ENCODE results near the gene PCCA. TPM values are rescaled to one million over a fixed set of nuclear protein-coding genes. Genes with fewer than 3 reads are reported as not detected.

Gene PCCA
- total and polyA plus RNA-seq, 4 donors, result 8.3 to 71.8 (median 22.8) TPM

- 63 to 91% methylated on average over 1 of the region's 1 CpG for WGBS, 2 donors
- Histone ChIP-seq H3K27me3 (ENCODE audit: control insufficient read depth in 3 of 3, insufficient read depth in 3 of 3, low read length in 2 of 3) (no peaks in the 10 kb centered on the region), H3K4me3 (no peak overlapping the region), H3K36me3 (ENCODE audit: control insufficient read depth in 4 of 4, insufficient read depth in 4 of 4, low read length in 4 of 4) (peaks cover 1 to 13% (median 7%) of the 10 kb centered on the region in 4 donors), H3K9ac (ENCODE audit: insufficient read depth in 1 of 2, low read length in 2 of 2) (no peak overlapping the region), H3K27ac (ENCODE audit: low read depth in 1 of 2, low read length in 1 of 2) (no peak overlapping the region), H3K4me1 (ENCODE audit: control insufficient read depth in 5 of 5, insufficient read depth in 5 of 5, low read length in 5 of 5) (no peaks in the 10 kb centered on the region), H3K9me3 (ENCODE audit: control insufficient read depth in 4 of 4, insufficient read depth in 3 of 4, low read length in 3 of 4) (peaks cover 0 to 5% (median 1%) of the 10 kb centered on the region in 4 donors)
- ATAC-seq (ENCODE audit: insufficient read depth, low FRiP score), result no peak
- TF ChIP-seq CTCF (IDR thresholded peaks at IDR 0.05; ENCODE audit: control extremely low read depth, extremely low read depth), result no peak
- no peak for DNase-seq
Observed at GRCh38 chr13:100338275-100338674, 249.4 kb downstream of the PCCA start.

GRCh38 chr13:100339411-100339940 lies 250.6 kb downstream of the PCCA start:
- peaks cover 0 to 2% (median 0%) of the 10 kb centered on the region in 4 donors for H3K9me3 ChIP-seq (ENCODE audit: control insufficient read depth in 4 of 4, insufficient read depth in 3 of 4, low read length in 3 of 4)
- no peak overlapping the region for H3K4me3 ChIP-seq
- WGBS, 2 donors, result 95 to 97% methylated on average over 8 of the region's 8 CpGs
- no peaks in the 10 kb centered on the region for H3K27me3 ChIP-seq (ENCODE audit: control insufficient read depth in 3 of 3, insufficient read depth in 3 of 3, low read length in 2 of 3)
- no peak overlapping the region for H3K9ac ChIP-seq (ENCODE audit: insufficient read depth in 1 of 2, low read length in 2 of 2)
- ATAC-seq (ENCODE audit: insufficient read depth, low FRiP score), result no peak
- no peaks in the 10 kb centered on the region for H3K4me1 ChIP-seq (ENCODE audit: control insufficient read depth in 5 of 5, insufficient read depth in 5 of 5, low read length in 5 of 5)
- peaks cover 0 to 8% (median 3%) of the 10 kb centered on the region in 4 donors for H3K36me3 ChIP-seq (ENCODE audit: control insufficient read depth in 4 of 4, insufficient read depth in 4 of 4, low read length in 4 of 4)
- DNase-seq, result no peak
- no peak for TF ChIP-seq CTCF (IDR thresholded peaks at IDR 0.05; ENCODE audit: control extremely low read depth, extremely low read depth)
- no peak overlapping the region for H3K27ac ChIP-seq (ENCODE audit: low read depth in 1 of 2, low read length in 1 of 2)

- Histone ChIP-seq H3K27ac (ENCODE audit: low read depth in 1 of 2, low read length in 1 of 2) (no peak overlapping the region), H3K27me3 (ENCODE audit: control insufficient read depth in 3 of 3, insufficient read depth in 3 of 3, low read length in 2 of 3) (no peaks in the 10 kb centered on the region), H3K9me3 (ENCODE audit: control insufficient read depth in 4 of 4, insufficient read depth in 3 of 4, low read length in 3 of 4) (peaks cover 0 to 5% (median 1%) of the 10 kb centered on the region in 4 donors), H3K4me3 (no peak overlapping the region), H3K4me1 (ENCODE audit: control insufficient read depth in 5 of 5, insufficient read depth in 5 of 5, low read length in 5 of 5) (no peaks in the 10 kb centered on the region), H3K36me3 (ENCODE audit: control insufficient read depth in 4 of 4, insufficient read depth in 4 of 4, low read length in 4 of 4) (peaks cover 2 to 10% (median 7%) of the 10 kb centered on the region in 4 donors), H3K9ac (ENCODE audit: insufficient read depth in 1 of 2, low read length in 2 of 2) (no peak overlapping the region)
- ATAC-seq (ENCODE audit: insufficient read depth, low FRiP score), result no peak
- WGBS, 2 donors, result 89 to 96% methylated on average over 2 of the region's 2 CpGs
- TF ChIP-seq CTCF (IDR thresholded peaks at IDR 0.05; ENCODE audit: control extremely low read depth, extremely low read depth), result no peak
- DNase-seq, result no peak
Observed at GRCh38 chr13:100340865-100341264, 252.0 kb downstream of the PCCA start.

GRCh38 chr13:100341327-100341726 lies 252.4 kb downstream of the PCCA start:
- DNase-seq (no peak), ATAC-seq (ENCODE audit: insufficient read depth, low FRiP score) (no peak)
- no peak overlapping the region for H3K9ac ChIP-seq (ENCODE audit: insufficient read depth in 1 of 2, low read length in 2 of 2)
- no peak overlapping the region for H3K27ac ChIP-seq (ENCODE audit: low read depth in 1 of 2, low read length in 1 of 2)
- peaks cover 0 to 5% (median 1%) of the 10 kb centered on the region in 4 donors for H3K9me3 ChIP-seq (ENCODE audit: control insufficient read depth in 4 of 4, insufficient read depth in 3 of 4, low read length in 3 of 4)
- no peaks in the 10 kb centered on the region for H3K27me3 ChIP-seq (ENCODE audit: control insufficient read depth in 3 of 3, insufficient read depth in 3 of 3, low read length in 2 of 3)
- H3K4me1 ChIP-seq (ENCODE audit: control insufficient read depth in 5 of 5, insufficient read depth in 5 of 5, low read length in 5 of 5), result no peaks in the 10 kb centered on the region
- no peak overlapping the region for H3K4me3 ChIP-seq
- H3K36me3 ChIP-seq (ENCODE audit: control insufficient read depth in 4 of 4, insufficient read depth in 4 of 4, low read length in 4 of 4), result peaks cover 2 to 12% (median 8%) of the 10 kb centered on the region in 4 donors
- 89% methylated on average over 6 of the region's 6 CpGs for WGBS, 2 donors
- TF ChIP-seq CTCF (IDR thresholded peaks at IDR 0.05; ENCODE audit: control extremely low read depth, extremely low read depth), result no peak

All from lung (tissue), 12 donors.